Measurements from ENCODE around the gene POU2F1.

Gene POU2F1

GRCh38 chr1:167220537-167221125 lies at the start of gene POU2F1:
Gene POU2F1, plus strand, starts transcription at chr1:167220886. Its CDS starts 12 bp downstream, at chr1:167220898.
- peak; percentile 96 to 97 for DNase-seq (ENCODE audit: low read depth in 1 of 2, low spot score in 1 of 2)

DNA sequence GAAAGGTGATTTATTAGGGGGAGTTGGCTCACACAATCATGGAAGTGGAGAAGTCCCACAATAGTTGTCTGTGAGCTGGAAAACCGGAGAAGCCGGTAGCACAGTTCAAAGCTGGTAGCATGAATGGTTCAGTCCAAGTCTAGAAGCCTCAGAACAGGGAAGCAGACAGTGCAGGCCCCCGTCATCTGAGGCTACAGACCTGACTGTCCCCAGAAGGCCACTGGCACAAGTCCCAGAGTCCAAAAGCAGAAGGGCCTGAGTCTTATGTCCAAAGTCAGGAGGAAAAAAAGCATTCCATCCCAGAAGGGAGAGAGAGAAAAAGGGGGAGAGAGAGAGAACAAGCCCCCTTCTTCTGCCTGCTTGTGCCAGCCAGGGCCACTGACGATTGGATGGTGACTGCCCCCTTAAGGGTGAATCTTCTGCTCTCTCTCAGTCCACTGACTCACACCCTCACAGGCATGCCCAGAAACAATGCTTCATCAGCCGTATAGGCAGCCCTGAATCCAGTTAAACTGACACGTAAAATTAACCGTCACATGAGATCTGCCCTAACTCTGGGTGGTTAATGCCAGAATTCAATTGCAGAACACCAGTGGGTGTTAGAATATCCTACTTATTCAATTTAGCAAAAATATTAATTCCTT lies 49.3 kb upstream of the POU2F1 start:
- DNase-seq (ENCODE audit: low read depth in 1 of 2, low spot score in 1 of 2): no peak

DNA sequence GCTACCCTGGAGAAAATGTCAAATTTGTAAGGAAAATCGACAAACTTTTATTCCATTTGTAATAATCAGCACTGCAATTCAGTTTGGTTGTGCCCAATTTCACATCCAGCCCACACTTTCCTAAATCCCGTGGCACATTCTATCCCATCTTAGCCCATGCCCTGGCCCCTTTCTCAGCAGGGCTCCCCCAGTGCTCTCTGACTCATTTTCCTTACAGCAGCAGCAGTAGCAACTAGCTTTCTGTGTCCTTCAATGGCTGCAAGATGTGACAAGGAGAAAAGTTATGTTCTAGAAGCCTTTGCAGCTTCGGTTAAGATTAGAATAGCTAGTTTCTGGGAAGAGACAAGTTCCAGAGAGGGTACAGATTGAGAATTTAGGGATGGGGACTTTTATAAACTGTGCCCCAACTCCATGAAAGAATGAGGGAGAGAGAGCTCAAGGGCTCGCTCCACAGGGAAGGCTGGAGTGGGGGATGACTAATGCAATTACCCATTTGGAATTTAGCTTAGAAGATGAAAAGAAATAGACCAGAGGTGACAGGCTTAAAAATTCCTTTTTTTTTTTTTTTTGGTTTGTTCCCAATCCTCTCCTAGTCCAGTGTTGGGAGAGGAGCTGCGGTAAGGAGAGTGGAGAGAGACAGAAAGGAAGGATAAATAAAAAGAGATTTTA lies 47.0 kb upstream of the POU2F1 start:
- DNase-seq (ENCODE audit: low read depth in 1 of 2, low spot score in 1 of 2): no peak

GRCh38 chr1:167175901-167176300 lies 44.8 kb upstream of the POU2F1 start:
- DNase-seq (ENCODE audit: low read depth in 1 of 2, low spot score in 1 of 2): no peak

DNA sequence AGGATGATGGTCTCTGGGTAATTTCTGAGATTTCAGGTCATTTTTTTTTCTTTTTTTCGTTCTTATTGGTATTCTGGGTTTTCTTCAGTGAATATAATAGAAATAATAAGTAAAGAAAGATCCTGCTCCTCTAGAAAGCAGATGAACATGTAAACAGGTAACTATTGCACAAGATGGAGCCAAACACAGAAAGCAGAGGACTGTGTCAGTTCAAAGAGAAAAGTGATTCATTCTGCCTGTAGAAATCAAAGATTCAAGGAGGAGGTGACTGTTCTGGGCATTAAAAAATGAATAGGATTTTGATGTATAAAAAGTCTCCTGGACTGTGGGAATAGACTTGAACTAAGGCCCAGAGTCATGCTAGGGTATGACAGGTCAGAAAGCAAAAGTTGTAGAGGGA lies 41.9 kb upstream of the POU2F1 start:
- DNase-seq (ENCODE audit: low read depth in 1 of 2, low spot score in 1 of 2): no peak

DNA sequence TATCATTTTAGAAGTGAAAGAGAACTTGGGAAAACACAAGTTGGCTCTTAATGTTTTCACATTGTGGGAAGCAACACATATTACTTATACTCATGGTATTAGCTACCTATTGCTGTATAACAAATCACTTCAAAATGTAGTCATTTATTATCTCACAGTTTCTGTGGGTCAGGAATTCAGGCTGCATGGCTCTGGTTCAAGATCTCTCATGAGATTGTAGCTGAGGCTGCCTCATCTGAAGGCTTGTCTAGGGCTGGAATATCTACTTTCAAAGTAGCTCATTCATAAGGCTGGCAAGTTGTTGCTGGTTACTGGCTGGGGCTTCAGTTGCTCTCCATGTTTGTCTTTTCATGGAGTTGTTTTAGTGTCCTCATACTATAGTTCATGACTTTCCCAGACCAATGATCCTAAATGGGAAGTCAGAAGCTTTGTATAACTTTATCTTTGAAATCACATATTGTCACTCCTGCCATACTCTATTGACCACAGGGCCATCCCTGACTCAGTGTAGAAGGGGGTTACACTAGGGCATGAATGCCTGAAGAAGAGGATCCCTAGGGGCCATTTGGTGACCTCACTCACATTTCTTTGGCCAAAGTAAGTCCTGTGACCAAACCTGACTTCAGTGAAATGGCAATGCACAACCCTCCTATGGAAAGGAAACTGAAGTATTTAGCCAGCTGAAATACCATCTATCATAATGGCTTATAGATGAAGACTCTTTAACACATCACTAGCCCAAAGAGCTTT lies 37.9 kb upstream of the POU2F1 start:
- no peak for DNase-seq (ENCODE audit: low read depth in 1 of 2, low spot score in 1 of 2)

GRCh38 chr1:167184081-167184480 lies 36.6 kb upstream of the POU2F1 start:
- DNase-seq (ENCODE audit: low read depth in 1 of 2, low spot score in 1 of 2): no peak

GRCh38 chr1:167185062-167185461 lies 35.6 kb upstream of the POU2F1 start:
- no peak for DNase-seq (ENCODE audit: low read depth in 1 of 2, low spot score in 1 of 2)

GRCh38 chr1:167185974-167186657 lies 34.6 kb upstream of the POU2F1 start:
- no peak for DNase-seq (ENCODE audit: low read depth in 1 of 2, low spot score in 1 of 2)

DNA sequence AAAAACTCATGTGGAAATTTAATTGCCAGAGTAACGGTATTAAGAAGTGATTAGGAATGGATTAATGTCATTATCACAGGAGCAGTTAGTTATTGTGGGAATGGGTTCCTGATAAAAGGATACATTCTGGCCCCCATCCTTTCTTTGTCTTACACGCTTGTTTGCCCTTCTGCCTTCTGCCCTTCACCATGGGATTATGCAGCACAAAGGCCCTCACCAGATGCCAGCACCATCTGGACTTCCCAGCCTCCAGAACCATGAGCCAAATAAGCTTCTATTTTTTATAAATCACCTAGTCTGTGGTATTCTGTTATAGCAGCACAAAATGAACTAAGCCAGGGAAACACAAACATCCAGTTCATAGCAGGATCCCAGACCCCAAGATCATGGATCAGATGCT lies 33.9 kb upstream of the POU2F1 start:
- DNase-seq (ENCODE audit: low read depth in 1 of 2, low spot score in 1 of 2): no peak

DNA sequence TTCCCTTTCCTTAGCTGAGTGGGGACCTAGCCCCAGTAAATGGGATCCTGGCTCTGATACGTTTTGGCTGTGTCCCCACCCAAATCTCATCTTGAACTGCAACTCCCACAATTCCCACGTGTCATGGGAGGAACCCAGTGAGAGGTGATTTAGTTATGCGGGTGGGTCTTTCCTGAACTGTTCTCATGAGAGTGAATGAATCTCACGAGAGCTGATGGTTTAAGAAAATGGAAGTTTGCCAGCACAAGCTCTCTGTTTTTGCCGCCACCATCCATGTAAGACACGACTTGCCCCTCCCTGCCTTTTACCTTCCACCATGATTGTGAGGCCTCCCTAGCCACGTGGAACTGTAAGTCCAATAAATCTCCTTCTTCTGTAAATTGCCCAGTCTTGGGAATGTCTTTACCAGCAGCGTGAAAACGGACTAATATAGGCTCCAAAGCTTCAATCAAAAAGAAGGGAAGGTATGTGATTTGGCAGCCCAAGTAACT lies 29.9 kb upstream of the POU2F1 start:
- DNase-seq (ENCODE audit: low read depth in 1 of 2, low spot score in 1 of 2): no peak

DNA sequence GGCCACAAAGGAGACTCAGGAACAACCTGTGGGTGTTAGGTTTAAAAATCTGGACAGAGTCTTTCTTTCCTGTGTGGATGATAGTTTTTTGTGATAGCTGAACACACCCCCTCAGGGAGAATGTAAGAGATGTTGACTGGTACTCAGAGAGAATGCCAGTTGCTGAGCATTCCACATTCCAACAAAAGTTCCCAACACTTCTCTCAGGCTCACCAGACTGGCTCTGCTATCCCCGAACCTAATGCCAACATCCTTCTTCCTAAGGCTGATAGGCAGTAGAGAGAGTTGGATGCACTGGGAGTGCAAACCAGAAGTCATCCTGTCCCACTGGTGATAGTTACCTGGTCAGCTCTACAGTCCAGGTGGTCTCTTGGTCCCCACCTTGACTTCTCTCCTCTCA lies 28.7 kb upstream of the POU2F1 start:
- no peak for DNase-seq (ENCODE audit: low read depth in 1 of 2, low spot score in 1 of 2)

GRCh38 chr1:167194182-167194581 lies 26.5 kb upstream of the POU2F1 start:
- DNase-seq (ENCODE audit: low read depth in 1 of 2, low spot score in 1 of 2): no peak

GRCh38 chr1:167196166-167196565 lies 24.5 kb upstream of the POU2F1 start:
- DNase-seq (ENCODE audit: low read depth in 1 of 2, low spot score in 1 of 2): no peak

DNA sequence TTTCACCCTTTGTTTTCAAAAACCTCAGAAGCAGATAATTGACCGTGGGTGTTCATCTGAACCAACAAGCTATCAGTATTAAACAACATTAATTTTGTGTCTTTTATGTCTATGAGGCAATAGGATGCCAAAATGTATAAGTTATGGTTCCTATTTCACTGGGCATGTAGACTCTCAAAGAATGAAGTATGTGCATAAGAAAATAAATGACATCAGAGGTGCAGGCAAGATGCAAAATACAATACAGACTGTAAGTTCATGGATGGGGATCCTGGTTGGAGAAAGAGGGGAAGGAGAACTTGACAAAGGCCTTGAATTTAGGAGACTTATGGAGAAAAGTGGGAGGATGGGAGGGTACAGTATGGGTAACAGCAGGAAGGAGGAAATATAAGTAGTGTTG lies 23.4 kb upstream of the POU2F1 start:
- no peak for DNase-seq (ENCODE audit: low read depth in 1 of 2, low spot score in 1 of 2)

DNA sequence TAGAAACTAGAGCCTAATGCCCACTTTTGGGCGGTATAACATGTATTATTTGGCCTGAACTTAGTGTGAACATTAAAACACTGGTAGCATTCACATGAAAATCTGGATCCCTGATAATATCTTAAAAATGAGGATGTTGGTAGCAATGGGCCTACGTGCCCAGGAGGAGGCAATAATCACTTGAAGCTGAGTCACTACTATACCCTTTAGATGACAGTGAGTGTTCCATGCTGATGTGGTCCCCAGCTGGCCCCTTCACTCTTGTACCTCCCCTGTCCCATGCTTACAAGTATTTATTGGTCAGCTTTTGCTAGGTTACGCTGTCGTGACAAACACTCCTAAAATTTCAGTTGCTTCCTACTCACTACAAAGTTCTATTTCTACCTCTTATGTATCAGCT lies 23.0 kb upstream of the POU2F1 start:
- no peak for DNase-seq (ENCODE audit: low read depth in 1 of 2, low spot score in 1 of 2)

GRCh38 chr1:167198518-167199133 lies 22.1 kb upstream of the POU2F1 start:
- DNase-seq (ENCODE audit: low read depth in 1 of 2, low spot score in 1 of 2): no peak

DNA sequence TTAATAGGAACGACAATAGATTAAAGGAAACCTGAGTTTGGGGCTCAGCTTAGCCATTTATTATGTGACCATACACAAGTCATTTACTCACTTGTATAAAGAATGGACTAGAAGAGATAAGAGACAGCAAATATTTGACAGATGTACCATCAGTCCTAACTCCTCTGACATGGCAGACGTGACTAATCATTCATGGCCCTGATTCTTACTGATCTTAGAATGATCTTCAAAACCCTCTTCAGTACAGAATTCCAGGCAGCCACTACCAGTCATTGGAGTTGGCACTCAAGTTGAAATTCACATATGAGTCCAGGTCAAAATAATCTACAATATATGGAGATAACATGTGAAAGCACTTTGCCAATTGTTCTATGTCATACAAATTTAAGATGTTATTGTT lies 21.0 kb upstream of the POU2F1 start:
- DNase-seq (ENCODE audit: low read depth in 1 of 2, low spot score in 1 of 2): no peak

- DNase-seq (ENCODE audit: low read depth in 1 of 2, low spot score in 1 of 2): no peak
These were observed 20.4 kb upstream of the POU2F1 start for GRCh38 chr1:167200272-167200671.

DNA sequence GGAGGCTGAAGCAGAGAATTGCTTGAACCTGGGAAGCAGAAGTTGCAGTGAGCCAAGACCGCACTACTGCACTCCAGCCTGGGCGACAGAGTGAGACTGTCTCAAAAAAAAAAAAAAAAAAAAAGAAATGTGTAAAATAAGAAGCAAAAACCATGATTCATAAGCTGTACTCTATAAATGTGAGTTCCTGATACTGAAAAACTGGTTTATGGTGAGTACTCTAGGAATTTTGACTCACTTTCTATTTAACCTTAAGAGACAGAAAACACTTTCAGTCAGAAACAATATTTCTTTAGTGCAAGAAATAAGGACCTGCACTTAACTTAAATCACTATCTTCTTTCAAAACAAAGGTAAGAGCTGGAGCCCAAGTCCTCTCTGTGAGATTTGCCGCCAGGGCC lies 19.9 kb upstream of the POU2F1 start:
- DNase-seq (ENCODE audit: low read depth in 1 of 2, low spot score in 1 of 2): no peak

DNA sequence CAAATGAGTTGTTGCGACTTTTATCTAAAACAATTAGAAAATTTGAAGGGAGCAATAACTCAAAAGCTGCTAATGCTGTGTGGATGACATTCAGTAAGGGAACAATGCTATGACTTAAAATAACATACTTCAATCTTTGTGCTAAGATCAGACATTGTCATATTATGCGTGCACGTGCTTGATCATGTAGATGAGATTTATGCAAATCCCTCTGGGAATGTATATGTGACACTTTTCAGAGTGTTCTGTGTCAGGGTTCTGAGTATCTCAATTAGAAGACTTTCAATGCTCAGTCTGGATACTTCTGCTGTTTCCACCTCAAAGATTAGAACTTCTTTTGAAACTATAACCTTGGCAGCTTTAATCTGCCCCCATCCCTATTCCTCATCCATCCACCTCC lies 18.6 kb upstream of the POU2F1 start:
- no peak for DNase-seq (ENCODE audit: low read depth in 1 of 2, low spot score in 1 of 2)

Data from activated CD4-positive, alpha-beta T cell treated with anti-CD3 and anti-CD28 coated beads, Interleukin-2, amount 50 U/mL, for 24 hours (primary cell).